GM23338 (cell line): Measurements from ENCODE around the gene SPOUT1.
"Not testable (repeated sequence)": the region's sequence is repeated elsewhere in the genome, so short reads cannot be mapped to it uniquely, and the experiment has no call there.

ENCODE experiments used
- CTCF ChIP-seq, 2 experiments: fragments of 200-600 bp in 1 of 2; sonication (generic) in 1 of 2; conservative IDR thresholded peaks; 2 replicates each; pipeline versions ENCODE4 v1.5.1 to v1.6.1; 2016 to 2017; ENCODE audit warnings: antibody characterized with exemption in 2 of 2, low read depth in 2 of 2, mild to moderate bottlenecking in 2 of 2, moderate library complexity in 1 of 2
- EZH2phosphoT487 ChIP-seq: fragments of 200-600 bp; sonication (generic); IDR thresholded peaks from one replicate; pipeline ENCODE4 v1.8.1; 2018; ENCODE audit warnings: antibody characterized with exemption; ENCODE audit not compliant: unreplicated experiment
- ZNF331 ChIP-seq: fragments of 250-450 bp; sonication (Bioruptor Pico); IDR thresholded peaks from 2 replicates; pipeline ENCODE4 v1.5.0; 2020; ENCODE audit warnings: low read depth, mild to moderate bottlenecking, moderate library complexity

- not testable (repeated sequence) for TF ChIP-seq CTCF (conservative IDR thresholded peaks at IDR 0.05; ENCODE audit: low read depth in 2 of 2); EZH2phosphoT487; ZNF331 (CRISPR knock-in tag)
These were observed 24.9 kb upstream of the SPOUT1 start for GRCh38 chr9:128854454-128854853.
